Right lobe of liver (tissue), 4 donors: Measurements from ENCODE around the gene SCIN.

Source experiments
- POLR2A ChIP-seq: fragments of 450-650 bp; IDR thresholded peaks from one replicate; pipeline ENCODE4 v1.6.1; 2017; ENCODE audit warnings: antibody characterized with exemption, mild to moderate bottlenecking
- TF ChIP-seq, protein P1 (sequence below), 4 donors: fragments of 200-600 bp in 3 of 4; fragments of 450-650 bp in 1 of 4; IDR thresholded peaks; one replicate each; pipeline versions ENCODE4 v1.5.1 to v1.8.0; 2016 to 2022; ENCODE audit warnings: antibody characterized with exemption in 4 of 4, mild to moderate bottlenecking in 2 of 4
- donor health status: DM: no; HTN: no; CAD: no.
- donor health status: DM: no; HTN: no; CAD: no.
- donor health status: DM: no; HTN: yes; CAD: no.

- TF ChIP-seq, protein P1, sequence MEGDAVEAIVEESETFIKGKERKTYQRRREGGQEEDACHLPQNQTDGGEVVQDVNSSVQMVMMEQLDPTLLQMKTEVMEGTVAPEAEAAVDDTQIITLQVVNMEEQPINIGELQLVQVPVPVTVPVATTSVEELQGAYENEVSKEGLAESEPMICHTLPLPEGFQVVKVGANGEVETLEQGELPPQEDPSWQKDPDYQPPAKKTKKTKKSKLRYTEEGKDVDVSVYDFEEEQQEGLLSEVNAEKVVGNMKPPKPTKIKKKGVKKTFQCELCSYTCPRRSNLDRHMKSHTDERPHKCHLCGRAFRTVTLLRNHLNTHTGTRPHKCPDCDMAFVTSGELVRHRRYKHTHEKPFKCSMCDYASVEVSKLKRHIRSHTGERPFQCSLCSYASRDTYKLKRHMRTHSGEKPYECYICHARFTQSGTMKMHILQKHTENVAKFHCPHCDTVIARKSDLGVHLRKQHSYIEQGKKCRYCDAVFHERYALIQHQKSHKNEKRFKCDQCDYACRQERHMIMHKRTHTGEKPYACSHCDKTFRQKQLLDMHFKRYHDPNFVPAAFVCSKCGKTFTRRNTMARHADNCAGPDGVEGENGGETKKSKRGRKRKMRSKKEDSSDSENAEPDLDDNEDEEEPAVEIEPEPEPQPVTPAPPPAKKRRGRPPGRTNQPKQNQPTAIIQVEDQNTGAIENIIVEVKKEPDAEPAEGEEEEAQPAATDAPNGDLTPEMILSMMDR (IDR thresholded peaks at IDR 0.05): no peak
- no peak for TF ChIP-seq POLR2A
Observed at GRCh38 chr7:12540850-12541249, 29.7 kb upstream of the SCIN start.
